Peyer's patch (tissue), 4 donors: ENCODE measurements around the gene ERAL1.

ENCODE experiments used
- POLR2A ChIP-seq, 2 donors: fragments of 450-650 bp; IDR thresholded peaks; one replicate each; pipeline ENCODE4 v1.5.1; 2017; ENCODE audit warnings: antibody characterized with exemption in 2 of 2, mild to moderate bottlenecking in 2 of 2, moderate library complexity in 2 of 2
- TF ChIP-seq, protein P1 (sequence below), 6 experiments: fragments of 450-650 bp in 4 of 6; fragments of 200-600 bp in 2 of 6; sonication (generic) in 1 of 6; IDR thresholded peaks; one replicate each; pipeline ENCODE4 v1.5.1; 2017 to 2019; ENCODE audit warnings: antibody characterized with exemption in 6 of 6, mild to moderate bottlenecking in 3 of 6, moderate library complexity in 1 of 6

DNA sequence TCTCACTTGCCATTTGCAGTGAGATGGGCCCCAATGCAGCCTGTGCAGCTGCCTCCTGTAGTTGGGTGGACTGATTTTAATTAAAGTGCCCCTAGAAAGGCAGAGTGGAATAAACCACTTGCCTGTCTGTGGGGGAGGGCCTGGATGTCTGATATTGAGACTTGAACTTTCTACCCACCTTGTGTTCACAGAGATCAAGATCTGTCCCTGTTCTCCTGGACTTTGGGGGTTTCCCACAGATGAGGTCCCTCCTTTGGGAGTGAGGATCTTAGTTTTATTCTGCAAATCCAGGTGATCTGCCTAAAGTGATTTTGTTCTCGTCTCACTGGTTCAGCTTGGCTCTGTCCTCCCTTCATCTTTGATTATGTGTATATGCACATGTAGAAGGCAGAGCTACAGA is 55.7 kb downstream of the ERAL1 start:
- TF ChIP-seq, protein P1, sequence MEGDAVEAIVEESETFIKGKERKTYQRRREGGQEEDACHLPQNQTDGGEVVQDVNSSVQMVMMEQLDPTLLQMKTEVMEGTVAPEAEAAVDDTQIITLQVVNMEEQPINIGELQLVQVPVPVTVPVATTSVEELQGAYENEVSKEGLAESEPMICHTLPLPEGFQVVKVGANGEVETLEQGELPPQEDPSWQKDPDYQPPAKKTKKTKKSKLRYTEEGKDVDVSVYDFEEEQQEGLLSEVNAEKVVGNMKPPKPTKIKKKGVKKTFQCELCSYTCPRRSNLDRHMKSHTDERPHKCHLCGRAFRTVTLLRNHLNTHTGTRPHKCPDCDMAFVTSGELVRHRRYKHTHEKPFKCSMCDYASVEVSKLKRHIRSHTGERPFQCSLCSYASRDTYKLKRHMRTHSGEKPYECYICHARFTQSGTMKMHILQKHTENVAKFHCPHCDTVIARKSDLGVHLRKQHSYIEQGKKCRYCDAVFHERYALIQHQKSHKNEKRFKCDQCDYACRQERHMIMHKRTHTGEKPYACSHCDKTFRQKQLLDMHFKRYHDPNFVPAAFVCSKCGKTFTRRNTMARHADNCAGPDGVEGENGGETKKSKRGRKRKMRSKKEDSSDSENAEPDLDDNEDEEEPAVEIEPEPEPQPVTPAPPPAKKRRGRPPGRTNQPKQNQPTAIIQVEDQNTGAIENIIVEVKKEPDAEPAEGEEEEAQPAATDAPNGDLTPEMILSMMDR (IDR thresholded peaks at IDR 0.05): no peak
- TF ChIP-seq POLR2A (IDR thresholded peaks at IDR 0.05): no peak
